Mucosa of descending colon (tissue), 3 donors: ENCODE results near the gene ATP6V0E1. TPM values are rescaled to one million over a fixed set of nuclear protein-coding genes. Genes with fewer than 3 reads are reported as not detected.

Source experiments
- ATAC-seq: fragments of 200-7000 bp; cut with Tn5 transposase; one replicate; pipeline ENCODE4 v1.9.1; 2020; ENCODE audit warnings: mild to moderate bottlenecking, moderate library complexity
- DNase-seq, 3 donors: peaks; one replicate each; pipeline ENCODE4 v3.0.0-alpha.2; 2020
- H3K36me3 ChIP-seq: fragments of 200-600 bp; one replicate; pipeline ENCODE4 v1.8.0; 2021; ENCODE audit warnings: low read depth, mild to moderate bottlenecking
- H3K4me1 ChIP-seq: fragments of 200-600 bp; one replicate; pipeline ENCODE4 v1.8.0; 2021; ENCODE audit warnings: low read depth, mild to moderate bottlenecking
- H3K4me3 ChIP-seq: fragments of 200-600 bp; one replicate; pipeline ENCODE4 v1.8.0; 2021; ENCODE audit warnings: mild to moderate bottlenecking
- H3K9me3 ChIP-seq: fragments of 200-600 bp; one replicate; pipeline ENCODE4 v1.8.0; 2021; ENCODE audit warnings: mild to moderate bottlenecking
- CTCF ChIP-seq: fragments of 200-600 bp; IDR thresholded peaks from one replicate; pipeline ENCODE4 v1.8.0; 2022; ENCODE audit warnings: antibody characterized with exemption, mild to moderate bottlenecking
- intact Hi-C, 2 donors: fragments of 100-400 bp; cut with DNase I in 1 of 2; cut with micrococcal nuclease in 1 of 2; formaldehyde crosslinking; loops; one replicate each; pipeline versions ENCODE4 v1.11.0 to v1.11.1; 2022; cut with DNase I, micrococcal nuclease
- total RNA-seq, 3 donors: library from RNA; stranded (reverse); fragmentation: NEBNext Ultra II Directional in 2 of 3; extraction: Animal tissue kit (Norgen Biotek cat#: 25700) in 2 of 3; gene quantifications; one replicate each; pipeline versions ENCODE4 v1.2.1 to v1.2.4, GENCODE V29; 2021 to 2023
- donor health status: DM: no; HTN: no; CAD: no; lungs with moderate emphysema.
- donor health status: DM: no; HTN: no; CAD: no.
- donor health status: DM: no; HTN: yes; CAD: no.

ATP6V0E1 gene
- total RNA-seq, 3 donors from 2014 or later = 174 to 194 (median 190) TPM

- H3K4me3 ChIP-seq = no peak overlapping the region
- H3K9me3 ChIP-seq = no peaks in the 10 kb centered on the region
- TF ChIP-seq CTCF = no peak
- intact Hi-C loops = no loop called here
- ATAC-seq (no peak), DNase-seq (no peak)
- H3K4me1 ChIP-seq = no peaks in the 10 kb centered on the region
- no peaks in the 10 kb centered on the region for H3K36me3 ChIP-seq
Measured at GRCh38 chr5:172951371-172952033, 32.1 kb upstream of the ATP6V0E1 start.

GRCh38 chr5:172952034-172952511 is 31.5 kb upstream of the ATP6V0E1 start:
- TF ChIP-seq CTCF = no peak
- Histone ChIP-seq H3K9me3 (no peaks in the 10 kb centered on the region), H3K36me3 (no peaks in the 10 kb centered on the region), H3K4me3 (no peak overlapping the region), H3K4me1 (no peaks in the 10 kb centered on the region)
- ATAC-seq = no peak
- intact Hi-C loops = no loop called here
- DNase-seq = no peak

GRCh38 chr5:172953776-172954675 is 29.5 kb upstream of the ATP6V0E1 start:
- Histone ChIP-seq H3K36me3 (no peaks in the 10 kb centered on the region), H3K9me3 (no peaks in the 10 kb centered on the region), H3K4me1 (no peaks in the 10 kb centered on the region), H3K4me3 (no peak overlapping the region)
- ATAC-seq = no peak
- no peak for TF ChIP-seq CTCF
- intact Hi-C loops = no loop called here
- DNase-seq = no peak

GRCh38 chr5:172954751-172955159 is 28.8 kb upstream of the ATP6V0E1 start:
- H3K4me1 ChIP-seq = no peaks in the 10 kb centered on the region
- no peak for ATAC-seq
- intact Hi-C loops = no loop called here
- H3K9me3 ChIP-seq = no peaks in the 10 kb centered on the region
- no peak for DNase-seq
- H3K4me3 ChIP-seq = no peak overlapping the region
- no peak for TF ChIP-seq CTCF
- no peaks in the 10 kb centered on the region for H3K36me3 ChIP-seq

GRCh38 chr5:172956228-172956627 is 27.3 kb upstream of the ATP6V0E1 start:
- Histone ChIP-seq H3K4me1 (peaks cover 5% of the 10 kb centered on the region), H3K4me3 (no peak overlapping the region), H3K36me3 (no peaks in the 10 kb centered on the region), H3K9me3 (no peaks in the 10 kb centered on the region)
- DNase-seq = no peak
- ATAC-seq = no peak
- no peak for TF ChIP-seq CTCF
- intact Hi-C loops = no loop called here
